Upper lobe of left lung (tissue), 4 donors: Measurements from ENCODE around the gene MAP3K13.

Source experiments
- CTCF ChIP-seq, 6 experiments: fragments of 450-650 bp in 4 of 6; fragments of 200-600 bp in 2 of 6; sonication (generic) in 2 of 6; IDR thresholded peaks; one replicate each; pipeline ENCODE4 v1.5.1; 2016 to 2019; ENCODE audit warnings: antibody characterized with exemption in 6 of 6
- EP300 ChIP-seq, 4 donors: sonication (generic); formaldehyde crosslinking; IDR thresholded peaks; one replicate each; pipeline ENCODE4 v1.5.1; 2017; ENCODE audit warnings: antibody characterized with exemption in 4 of 4, control low read depth in 2 of 4
- POLR2A ChIP-seq, 4 donors: fragments of 450-650 bp; IDR thresholded peaks; one replicate each; pipeline ENCODE4 v1.5.1; 2016 to 2017; ENCODE audit warnings: antibody characterized with exemption in 4 of 4, mild to moderate bottlenecking in 2 of 4
- POLR2AphosphoS5 ChIP-seq, 2 donors: sonication (generic); formaldehyde crosslinking; IDR thresholded peaks; one replicate each; pipeline ENCODE4 v1.5.1; 2017; ENCODE audit warnings: antibody characterized with exemption in 2 of 2

- no peak for TF ChIP-seq CTCF (IDR thresholded peaks at IDR 0.05)
- no peak for TF ChIP-seq POLR2A (IDR thresholded peaks at IDR 0.05)
- TF ChIP-seq POLR2AphosphoS5 (IDR thresholded peaks at IDR 0.05): no peak
- TF ChIP-seq EP300 (IDR thresholded peaks at IDR 0.05): no peak
Observed at GRCh38 chr3:185444329-185444728, 81.4 kb downstream of the MAP3K13 start.
